Stimulated activated CD8-positive, alpha-beta memory T cell treated with anti-CD3 and anti-CD28 coated beads, Interleukin-7, amount 100 ng/mL, for 48 hours (primary cell): ENCODE measurements around the gene CHRFAM7A.
"Not testable (repeated sequence)": the region's sequence is repeated elsewhere in the genome, so short reads cannot be mapped to it uniquely, and the experiment has no call there.

ENCODE experiments used
- DNase-seq, 2 donors: peaks; one replicate each; pipeline ENCODE4 v3.0.0-alpha.2; 2020; ENCODE audit warnings: low read depth in 1 of 2; ENCODE audit errors: extremely low read depth in 1 of 2

Gene CHRFAM7A

GRCh38 chr15:30326145-30326544, 67.2 kb downstream of the CHRFAM7A start:
- DNase-seq = not testable (repeated sequence)

GRCh38 chr15:30321063-30321462, 72.3 kb downstream of the CHRFAM7A start:
- not testable (repeated sequence) for DNase-seq

GRCh38 chr15:30315704-30316103, 77.6 kb downstream of the CHRFAM7A start:
- DNase-seq = not testable (repeated sequence)

GRCh38 chr15:30310575-30310974, 82.8 kb downstream of the CHRFAM7A start:
- DNase-seq = not testable (repeated sequence)
